ENCODE measurements around the gene CTR9. TPM values are rescaled to one million over a fixed set of nuclear protein-coding genes. Genes with fewer than 3 reads are reported as not detected.

Gene CTR9
- total and polyA plus RNA-seq, 2 of the 13 experiments (the other 11 are each of a cell fraction or from before 2014, with no cell fraction given), result 6.6 to 22.1 TPM

DNA sequence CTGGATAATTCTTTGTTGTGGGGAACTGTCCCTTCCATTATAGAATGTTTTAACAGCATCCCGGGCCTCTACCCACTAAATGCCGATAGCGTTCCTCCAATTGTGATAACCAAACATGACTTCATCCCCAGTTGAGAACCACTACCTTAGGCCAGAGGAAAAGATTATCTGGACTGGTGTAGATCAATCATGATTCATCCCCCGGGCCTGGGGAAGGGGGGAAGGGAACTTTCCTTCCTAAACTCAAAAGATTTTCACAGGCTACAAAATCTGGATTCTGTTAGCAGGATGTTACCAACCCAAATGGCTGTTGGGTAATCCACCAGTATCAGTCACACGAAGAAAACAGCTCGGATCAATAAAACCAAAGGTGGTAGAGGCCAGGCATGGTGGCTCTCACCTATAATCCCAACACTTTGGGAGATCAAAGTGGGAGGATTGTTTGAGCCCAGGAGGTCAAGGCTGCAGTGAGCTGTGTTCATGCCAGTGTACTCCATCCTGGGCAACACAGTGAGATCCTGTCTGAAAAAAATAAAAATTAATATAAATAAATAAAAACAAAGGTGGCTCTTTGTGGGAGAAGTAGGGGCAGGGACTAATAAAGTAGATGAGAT is 10.1 kb downstream of the CTR9 start (continued):
- TF ChIP-seq, protein P1, sequence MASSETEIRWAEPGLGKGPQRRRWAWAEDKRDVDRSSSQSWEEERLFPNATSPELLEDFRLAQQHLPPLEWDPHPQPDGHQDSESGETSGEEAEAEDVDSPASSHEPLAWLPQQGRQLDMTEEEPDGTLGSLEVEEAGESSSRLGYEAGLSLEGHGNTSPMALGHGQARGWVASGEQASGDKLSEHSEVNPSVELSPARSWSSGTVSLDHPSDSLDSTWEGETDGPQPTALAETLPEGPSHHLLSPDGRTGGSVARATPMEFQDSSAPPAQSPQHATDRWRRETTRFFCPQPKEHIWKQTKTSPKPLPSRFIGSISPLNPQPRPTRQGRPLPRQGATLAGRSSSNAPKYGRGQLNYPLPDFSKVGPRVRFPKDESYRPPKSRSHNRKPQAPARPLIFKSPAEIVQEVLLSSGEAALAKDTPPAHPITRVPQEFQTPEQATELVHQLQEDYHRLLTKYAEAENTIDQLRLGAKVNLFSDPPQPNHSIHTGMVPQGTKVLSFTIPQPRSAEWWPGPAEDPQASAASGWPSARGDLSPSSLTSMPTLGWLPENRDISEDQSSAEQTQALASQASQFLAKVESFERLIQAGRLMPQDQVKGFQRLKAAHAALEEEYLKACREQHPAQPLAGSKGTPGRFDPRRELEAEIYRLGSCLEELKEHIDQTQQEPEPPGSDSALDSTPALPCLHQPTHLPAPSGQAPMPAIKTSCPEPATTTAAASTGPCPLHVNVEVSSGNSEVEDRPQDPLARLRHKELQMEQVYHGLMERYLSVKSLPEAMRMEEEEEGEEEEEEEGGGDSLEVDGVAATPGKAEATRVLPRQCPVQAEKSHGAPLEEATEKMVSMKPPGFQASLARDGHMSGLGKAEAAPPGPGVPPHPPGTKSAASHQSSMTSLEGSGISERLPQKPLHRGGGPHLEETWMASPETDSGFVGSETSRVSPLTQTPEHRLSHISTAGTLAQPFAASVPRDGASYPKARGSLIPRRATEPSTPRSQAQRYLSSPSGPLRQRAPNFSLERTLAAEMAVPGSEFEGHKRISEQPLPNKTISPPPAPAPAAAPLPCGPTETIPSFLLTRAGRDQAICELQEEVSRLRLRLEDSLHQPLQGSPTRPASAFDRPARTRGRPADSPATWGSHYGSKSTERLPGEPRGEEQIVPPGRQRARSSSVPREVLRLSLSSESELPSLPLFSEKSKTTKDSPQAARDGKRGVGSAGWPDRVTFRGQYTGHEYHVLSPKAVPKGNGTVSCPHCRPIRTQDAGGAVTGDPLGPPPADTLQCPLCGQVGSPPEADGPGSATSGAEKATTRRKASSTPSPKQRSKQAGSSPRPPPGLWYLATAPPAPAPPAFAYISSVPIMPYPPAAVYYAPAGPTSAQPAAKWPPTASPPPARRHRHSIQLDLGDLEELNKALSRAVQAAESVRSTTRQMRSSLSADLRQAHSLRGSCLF (CRISPR knock-in tag; IDR thresholded peaks at IDR 0.05; ENCODE audit: borderline replicate concordance), result no peak
- TF ChIP-seq MEIS2 (CRISPR knock-in tag; IDR thresholded peaks at IDR 0.05) (no peak), AKAP8 (CRISPR knock-in tag; IDR thresholded peaks at IDR 0.05) (no peak), GLI4 (CRISPR knock-in tag; IDR thresholded peaks at IDR 0.05; ENCODE audit: borderline replicate concordance) (no peak), ZNF484 (CRISPR knock-in tag; IDR thresholded peaks at IDR 0.05; ENCODE audit: borderline replicate concordance, low read depth) (no peak), CEBPB (IDR thresholded peaks at IDR 0.05; ENCODE audit: borderline replicate concordance, low read depth, low read length) (0 out of 2 replicates have a peak, but pooled peaks have one; percentile 2), SIX1 (CRISPR knock-in tag; IDR thresholded peaks at IDR 0.05; ENCODE audit: borderline replicate concordance) (0 out of 2 replicates have a peak, but pooled peaks have one; percentile 13), ATAD3A (CRISPR knock-in tag; IDR thresholded peaks at IDR 0.05) (no peak), ZNF317 (CRISPR knock-in tag; IDR thresholded peaks at IDR 0.05) (no peak), RXRB (CRISPR knock-in tag; IDR thresholded peaks at IDR 0.05; ENCODE audit: borderline replicate concordance) (peak; percentile 30; the same call in 1 of the 2 replicates), FOSL1 (CRISPR knock-in tag; IDR thresholded peaks at IDR 0.05; ENCODE audit: borderline replicate concordance) (no peak), HOXA9 (CRISPR knock-in tag; IDR thresholded peaks at IDR 0.05; ENCODE audit: borderline replicate concordance) (no peak), TCF7 (IDR thresholded peaks at IDR 0.05; ENCODE audit: low read depth) (peak; percentile 78)
- TF ChIP-seq, protein P2, sequence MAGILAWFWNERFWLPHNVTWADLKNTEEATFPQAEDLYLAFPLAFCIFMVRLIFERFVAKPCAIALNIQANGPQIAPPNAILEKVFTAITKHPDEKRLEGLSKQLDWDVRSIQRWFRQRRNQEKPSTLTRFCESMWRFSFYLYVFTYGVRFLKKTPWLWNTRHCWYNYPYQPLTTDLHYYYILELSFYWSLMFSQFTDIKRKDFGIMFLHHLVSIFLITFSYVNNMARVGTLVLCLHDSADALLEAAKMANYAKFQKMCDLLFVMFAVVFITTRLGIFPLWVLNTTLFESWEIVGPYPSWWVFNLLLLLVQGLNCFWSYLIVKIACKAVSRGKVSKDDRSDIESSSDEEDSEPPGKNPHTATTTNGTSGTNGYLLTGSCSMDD (CRISPR knock-in tag; IDR thresholded peaks at IDR 0.05), result no peak
- TF ChIP-seq, protein P3, sequence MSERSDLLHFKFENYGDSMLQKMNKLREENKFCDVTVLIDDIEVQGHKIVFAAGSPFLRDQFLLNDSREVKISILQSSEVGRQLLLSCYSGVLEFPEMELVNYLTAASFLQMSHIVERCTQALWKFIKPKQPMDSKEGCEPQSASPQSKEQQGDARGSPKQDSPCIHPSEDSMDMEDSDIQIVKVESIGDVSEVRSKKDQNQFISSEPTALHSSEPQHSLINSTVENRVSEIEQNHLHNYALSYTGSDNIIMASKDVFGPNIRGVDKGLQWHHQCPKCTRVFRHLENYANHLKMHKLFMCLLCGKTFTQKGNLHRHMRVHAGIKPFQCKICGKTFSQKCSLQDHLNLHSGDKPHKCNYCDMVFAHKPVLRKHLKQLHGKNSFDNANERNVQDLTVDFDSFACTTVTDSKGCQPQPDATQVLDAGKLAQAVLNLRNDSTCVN (CRISPR knock-in tag; IDR thresholded peaks at IDR 0.05; ENCODE audit: borderline replicate concordance), result no peak
- TF ChIP-seq, protein P4, sequence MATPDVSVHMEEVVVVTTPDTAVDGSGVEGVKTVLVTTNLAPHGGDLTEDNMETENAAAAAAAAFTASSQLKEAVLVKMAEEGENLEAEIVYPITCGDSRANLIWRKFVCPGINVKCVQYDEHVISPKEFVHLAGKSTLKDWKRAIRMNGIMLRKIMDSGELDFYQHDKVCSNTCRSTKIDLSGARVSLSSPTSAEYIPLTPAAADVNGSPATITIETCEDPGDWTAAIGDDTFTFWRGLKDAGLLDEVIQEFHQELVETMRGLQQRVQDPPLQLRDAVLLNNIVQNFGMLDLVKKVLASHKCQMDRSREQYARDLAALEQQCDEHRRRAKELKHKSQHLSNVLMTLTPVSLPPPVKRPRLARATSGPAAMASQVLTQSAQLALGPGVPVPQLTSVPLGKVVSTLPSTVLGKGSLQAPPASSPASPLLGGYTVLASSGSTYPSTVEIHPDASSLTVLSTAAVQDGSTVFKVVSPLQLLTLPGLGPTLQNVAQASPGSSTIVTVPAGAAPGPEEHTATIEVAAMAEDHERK (CRISPR knock-in tag; IDR thresholded peaks at IDR 0.05; ENCODE audit: low read depth), result no peak
- TF ChIP-seq, protein P5, sequence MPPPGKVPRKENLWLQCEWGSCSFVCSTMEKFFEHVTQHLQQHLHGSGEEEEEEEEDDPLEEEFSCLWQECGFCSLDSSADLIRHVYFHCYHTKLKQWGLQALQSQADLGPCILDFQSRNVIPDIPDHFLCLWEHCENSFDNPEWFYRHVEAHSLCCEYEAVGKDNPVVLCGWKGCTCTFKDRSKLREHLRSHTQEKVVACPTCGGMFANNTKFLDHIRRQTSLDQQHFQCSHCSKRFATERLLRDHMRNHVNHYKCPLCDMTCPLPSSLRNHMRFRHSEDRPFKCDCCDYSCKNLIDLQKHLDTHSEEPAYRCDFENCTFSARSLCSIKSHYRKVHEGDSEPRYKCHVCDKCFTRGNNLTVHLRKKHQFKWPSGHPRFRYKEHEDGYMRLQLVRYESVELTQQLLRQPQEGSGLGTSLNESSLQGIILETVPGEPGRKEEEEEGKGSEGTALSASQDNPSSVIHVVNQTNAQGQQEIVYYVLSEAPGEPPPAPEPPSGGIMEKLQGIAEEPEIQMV (CRISPR knock-in tag; IDR thresholded peaks at IDR 0.05; ENCODE audit: low read depth), result no peak
- TF ChIP-seq, protein P6, sequence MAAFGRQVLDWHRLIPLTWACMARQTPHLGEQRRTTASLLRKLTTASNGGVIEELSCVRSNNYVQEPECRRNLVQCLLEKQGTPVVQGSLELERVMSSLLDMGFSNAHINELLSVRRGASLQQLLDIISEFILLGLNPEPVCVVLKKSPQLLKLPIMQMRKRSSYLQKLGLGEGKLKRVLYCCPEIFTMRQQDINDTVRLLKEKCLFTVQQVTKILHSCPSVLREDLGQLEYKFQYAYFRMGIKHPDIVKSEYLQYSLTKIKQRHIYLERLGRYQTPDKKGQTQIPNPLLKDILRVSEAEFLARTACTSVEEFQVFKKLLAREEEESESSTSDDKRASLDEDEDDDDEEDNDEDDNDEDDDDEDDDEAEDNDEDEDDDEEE (CRISPR knock-in tag; IDR thresholded peaks at IDR 0.05), result no peak

Measured in HepG2 (cell line).